HepG2 (cell line): ENCODE data around the gene CARS2. TPM values are rescaled to one million over a fixed set of nuclear protein-coding genes. Genes with fewer than 3 reads are reported as not detected.

Experiments
- EED ChIP-seq: sonication (generic); formaldehyde crosslinking; IDR thresholded peaks from 2 replicates; pipeline ENCODE4 v1.5.0; 2020; ENCODE audit warnings: mild to moderate bottlenecking, missing genetic modification reagents
- GFI1 ChIP-seq: sonication (generic); formaldehyde crosslinking; IDR thresholded peaks from 2 replicates; pipeline ENCODE4 v1.5.0; 2020; ENCODE audit warnings: missing genetic modification reagents, mild to moderate bottlenecking, borderline replicate concordance
- KLF13 ChIP-seq: sonication (generic); formaldehyde crosslinking; IDR thresholded peaks from 2 replicates; pipeline ENCODE4 v1.4.0; 2020; ENCODE audit warnings: mild to moderate bottlenecking, missing genetic modification reagents
- MED13 ChIP-seq: sonication (generic); formaldehyde crosslinking; IDR thresholded peaks from 2 replicates; pipeline ENCODE4 v1.5.0; 2020; ENCODE audit warnings: missing genetic modification reagents
- NR1H2 ChIP-seq: sonication (generic); formaldehyde crosslinking; IDR thresholded peaks from 2 replicates; pipeline ENCODE4 v1.8.1; 2022; ENCODE audit warnings: low read depth, missing genetic modification reagents, borderline replicate concordance
- NR2C2 ChIP-seq: sonication (generic); formaldehyde crosslinking; IDR thresholded peaks from 2 replicates; pipeline ENCODE4 v1.4.0; 2020; ENCODE audit warnings: missing genetic modification reagents, mild to moderate bottlenecking, moderate library complexity, borderline replicate concordance
- SALL1 ChIP-seq: sonication (generic); formaldehyde crosslinking; IDR thresholded peaks from 2 replicates; pipeline ENCODE4 v1.8.0; 2022; ENCODE audit warnings: mild to moderate bottlenecking, missing genetic modification reagents
- SMAD1 ChIP-seq: sonication (generic); formaldehyde crosslinking; IDR thresholded peaks from 2 replicates; pipeline ENCODE4 v1.4.0; 2020; ENCODE audit warnings: missing genetic modification reagents, low read depth, mild to moderate bottlenecking, borderline replicate concordance
- SOX5 ChIP-seq: IDR thresholded peaks from 2 replicates; pipeline ENCODE4 v1.6.1; 2016; ENCODE audit warnings: borderline replicate concordance
- THAP11 ChIP-seq: IDR thresholded peaks from 2 replicates; pipeline ENCODE4 v1.6.1; 2016; ENCODE audit warnings: missing biosample characterization, missing genetic modification reagents
- U2AF1 ChIP-seq: fragments of 200-400 bp; formaldehyde crosslinking; optimal IDR thresholded peaks from 2 replicates; pipeline ENCODE3; 2017; ENCODE audit warnings: mild to moderate bottlenecking, low read depth, low read length
- ZFP36L1 ChIP-seq: sonication (generic); formaldehyde crosslinking; IDR thresholded peaks from 2 replicates; pipeline ENCODE4 v1.8.0; 2022; ENCODE audit warnings: mild to moderate bottlenecking, missing genetic modification reagents, moderate library complexity
- ZFP62 ChIP-seq: sonication (generic); formaldehyde crosslinking; IDR thresholded peaks from 2 replicates; pipeline ENCODE4 v1.4.0; 2020; ENCODE audit warnings: missing genetic modification reagents
- ZFX ChIP-seq: sonication (generic); formaldehyde crosslinking; IDR thresholded peaks from 2 replicates; pipeline ENCODE4 v1.4.0; 2020; ENCODE audit warnings: mild to moderate bottlenecking, low read depth, missing genetic modification reagents, moderate library complexity
- ZNF160 ChIP-seq: sonication (generic); formaldehyde crosslinking; IDR thresholded peaks from 2 replicates; pipeline ENCODE4 v1.8.0; 2022; ENCODE audit warnings: mild to moderate bottlenecking, inconsistent platforms, missing genetic modification reagents
- ZNF33B ChIP-seq: sonication (generic); formaldehyde crosslinking; IDR thresholded peaks from 2 replicates; pipeline ENCODE4 v1.5.1; 2020; ENCODE audit warnings: mild to moderate bottlenecking, missing genetic modification reagents
- ZNF441 ChIP-seq: sonication (generic); formaldehyde crosslinking; IDR thresholded peaks from 2 replicates; pipeline ENCODE4 v1.7.0; 2021; ENCODE audit warnings: missing genetic modification reagents, borderline replicate concordance
- ZNF546 ChIP-seq: sonication (generic); formaldehyde crosslinking; conservative IDR thresholded peaks from 2 replicates; pipeline ENCODE4 v1.8.1; 2023; ENCODE audit warnings: mild to moderate bottlenecking, missing genetic modification reagents
- ZNF674 ChIP-seq: sonication (generic); formaldehyde crosslinking; IDR thresholded peaks from 2 replicates; pipeline ENCODE4 v1.5.0; 2020; ENCODE audit warnings: low read depth, mild to moderate bottlenecking, missing genetic modification reagents
- ZNF749 ChIP-seq: sonication (generic); formaldehyde crosslinking; IDR thresholded peaks from 2 replicates; pipeline ENCODE4 v1.8.0; 2022; ENCODE audit warnings: mild to moderate bottlenecking, missing genetic modification reagents, moderate library complexity, borderline replicate concordance
- ZNF800 ChIP-seq: sonication (generic); formaldehyde crosslinking; IDR thresholded peaks from 2 replicates; pipeline ENCODE4 v1.4.0; 2020; ENCODE audit warnings: missing genetic modification reagents
- ZSCAN30 ChIP-seq: sonication (generic); formaldehyde crosslinking; IDR thresholded peaks from 2 replicates; pipeline ENCODE4 v1.5.0; 2020; ENCODE audit warnings: mild to moderate bottlenecking, missing genetic modification reagents
- polyA plus RNA-seq, 8 experiments: library from polyadenylated mRNA; depleted of rRNA in 3 of 8; stranded (reverse) in 7 of 8; unstranded in 1 of 8; fragments of >200 nt; fragmentation: Illumina TruSeq in 4 of 8; extraction: Trizol in 4 of 8; gene quantifications; 2 replicates each; pipeline versions ENCODE4 v1.2.1 to v1.2.3, GENCODE V29; 2011 to 2016; ENCODE audit warnings: low read depth in 4 of 8, missing spikeins in 1 of 8, mixed read lengths in 1 of 8; ENCODE audit not compliant: insufficient read depth in 1 of 8
- total RNA-seq, 5 experiments: library from RNA; depleted of rRNA; stranded (reverse); fragments of >200 nt; fragmentation: Illumina TruSeq; extraction: Trizol; gene quantifications; 2 replicates each; pipeline ENCODE4 v1.2.3, GENCODE V29; 2016; ENCODE audit warnings: low read depth in 1 of 5

Gene CARS2
- total and polyA plus RNA-seq, 2 of the 13 experiments (the other 11 are each of a cell fraction or from before 2014, with no cell fraction given) = 41.1 to 59.3 TPM

- TF ChIP-seq ZNF800 (CRISPR knock-in tag) (0 out of 2 replicates have a peak, but pooled peaks have one; percentile 22), EED (CRISPR knock-in tag) (no peak), SMAD1 (CRISPR knock-in tag) (peak; percentile 50; the same call in 1 of the 2 replicates), ZNF33B (no peak), ZNF160 (no peak), SALL1 (CRISPR knock-in tag) (peak; percentile 70; the same call in 1 of the 2 replicates), GFI1 (CRISPR knock-in tag) (no peak), THAP11 (peak; percentile 94), NR2C2 (CRISPR knock-in tag) (no peak), ZFP36L1 (CRISPR knock-in tag) (peak; percentile 80; the same call in 1 of the 2 replicates), ZNF441 (CRISPR knock-in tag) (no peak; the same call in 1 of the 2 replicates), ZSCAN30 (CRISPR knock-in tag) (no peak), MED13 (CRISPR knock-in tag) (no peak), NR1H2 (peak; percentile 54; the same call in 1 of the 2 replicates), ZNF749 (peak; percentile 74; the same call in 1 of the 2 replicates), ZNF546 (no peak), U2AF1 (no peak), SOX5 (CRISPR knock-in tag) (no peak), ZFX (peak; percentile 90), ZNF674 (CRISPR knock-in tag) (no peak), KLF13 (CRISPR knock-in tag) (0 out of 2 replicates have a peak, but pooled peaks have one; percentile 47), ZFP62 (CRISPR knock-in tag) (no peak)
Measured at GRCh38 chr13:110712849-110713641, 7.1 kb upstream of the CARS2 start (continued).
